ENCODE data around the gene RDM1.

Gene RDM1

DNA sequence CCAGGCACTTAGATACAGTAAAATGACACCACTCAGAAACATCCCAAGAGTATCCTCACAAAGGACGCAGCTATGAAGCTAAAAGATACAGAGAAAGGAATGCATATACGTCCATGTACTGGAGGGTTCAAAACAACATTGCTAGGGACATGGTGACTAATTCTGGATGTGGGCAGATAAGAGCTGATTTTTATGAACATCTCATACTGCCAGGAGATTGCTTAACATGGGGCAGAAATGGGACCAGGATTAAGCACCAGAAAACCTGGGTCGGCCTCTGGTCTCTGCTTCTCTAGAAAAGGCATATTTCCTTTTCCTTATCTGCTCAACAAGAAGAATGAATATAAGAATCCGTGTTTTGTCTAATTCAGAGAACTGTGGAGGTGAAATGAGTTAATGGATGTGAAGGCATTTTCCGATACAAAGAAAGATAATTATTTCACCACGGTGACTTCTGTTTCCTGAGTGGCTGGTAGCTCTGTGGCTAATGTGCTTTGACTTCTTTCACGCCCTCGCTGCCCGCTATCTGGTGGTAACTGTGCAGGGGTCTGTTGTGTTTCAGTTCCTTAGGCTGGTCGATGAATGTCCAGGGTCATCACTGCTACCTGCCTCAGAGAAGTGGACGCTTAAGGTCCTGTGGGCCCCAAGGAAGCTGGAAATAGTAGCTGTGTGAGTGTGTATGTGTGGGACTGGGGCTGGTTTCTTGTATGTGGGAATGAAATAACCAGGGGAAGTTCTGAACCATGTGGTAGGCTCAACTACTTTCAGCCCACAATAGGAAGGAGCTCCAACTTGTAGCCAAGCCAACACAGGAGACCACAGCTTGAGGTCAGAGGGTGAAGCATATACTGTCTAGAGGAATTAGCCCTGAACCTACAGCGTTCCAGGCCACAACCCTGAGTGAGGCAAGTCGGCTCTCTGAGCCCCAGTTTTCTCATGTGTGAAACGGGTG is 34.7 kb downstream of the RDM1 start:
- Histone ChIP-seq H3K36me3 (ENCODE audit: control insufficient read depth, insufficient read depth, low read length) (no peaks in the 10 kb centered on the region), H3K4me3 (replicated peaks; ENCODE audit: low read depth, low read length) (no peak overlapping the region), H3K27me3 (replicated peaks; ENCODE audit: control insufficient read depth, insufficient read depth, low read length) (no peaks in the 10 kb centered on the region)
- no peak for TF ChIP-seq CTCF (IDR thresholded peaks at IDR 0.05; ENCODE audit: insufficient read depth, low read length, poor library complexity, severe bottlenecking)
- peak; percentile 50 for DNase-seq (ENCODE audit: extremely low read depth, insufficient read length)

- DNase-seq (ENCODE audit: extremely low read depth, insufficient read length), result no peak
- TF ChIP-seq CTCF (IDR thresholded peaks at IDR 0.05; ENCODE audit: insufficient read depth, low read length, poor library complexity, severe bottlenecking), result no peak
- no peak overlapping the region for H3K4me3 ChIP-seq (replicated peaks; ENCODE audit: low read depth, low read length)
Measured at GRCh38 chr17:35894206-35894605, 36.4 kb downstream of the RDM1 start.

DNA sequence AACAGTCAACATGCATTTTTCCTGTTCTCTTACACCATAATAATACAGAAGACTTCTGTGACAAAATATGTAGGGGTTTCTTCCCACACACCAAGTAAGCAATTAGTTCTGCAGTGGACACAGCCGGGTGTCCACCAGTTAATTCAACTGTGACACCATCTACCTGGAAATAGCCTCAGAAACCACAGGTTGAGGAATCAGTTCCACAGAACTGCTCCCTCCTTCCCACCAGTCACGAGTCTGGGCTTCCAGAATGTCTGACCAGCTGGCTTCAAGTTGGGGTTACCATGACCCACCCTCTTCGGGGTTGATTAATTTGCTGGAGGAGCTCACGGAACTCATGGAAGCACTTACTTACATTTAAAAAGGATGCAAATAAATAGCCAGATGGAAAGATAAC is 36.8 kb downstream of the RDM1 start:
- no peaks in the 10 kb centered on the region for H3K27me3 ChIP-seq (replicated peaks; ENCODE audit: control insufficient read depth, insufficient read depth, low read length)
- TF ChIP-seq CTCF (IDR thresholded peaks at IDR 0.05; ENCODE audit: insufficient read depth, low read length, poor library complexity, severe bottlenecking), result no peak
- H3K4me3 ChIP-seq (replicated peaks; ENCODE audit: low read depth, low read length), result no peak overlapping the region
- no peaks in the 10 kb centered on the region for H3K36me3 ChIP-seq (ENCODE audit: control insufficient read depth, insufficient read depth, low read length)
- no peak for DNase-seq (ENCODE audit: extremely low read depth, insufficient read length)

More at GRCh38 chr17:35894206-35894605, 36.4 kb downstream of the RDM1 start:
- no peaks in the 10 kb centered on the region for H3K36me3 ChIP-seq (ENCODE audit: control insufficient read depth, insufficient read depth, low read length)
- no peaks in the 10 kb centered on the region for H3K27me3 ChIP-seq (replicated peaks; ENCODE audit: control insufficient read depth, insufficient read depth, low read length)

GRCh38 chr17:35892091-35893035 is 38.2 kb downstream of the RDM1 start:
- peak; percentile 48 for DNase-seq (ENCODE audit: extremely low read depth, insufficient read length)
- Histone ChIP-seq H3K27me3 (replicated peaks; ENCODE audit: control insufficient read depth, insufficient read depth, low read length) (no peaks in the 10 kb centered on the region), H3K36me3 (ENCODE audit: control insufficient read depth, insufficient read depth, low read length) (no peaks in the 10 kb centered on the region), H3K4me3 (replicated peaks; ENCODE audit: low read depth, low read length) (no peak overlapping the region)
- no peak for TF ChIP-seq CTCF (IDR thresholded peaks at IDR 0.05; ENCODE audit: insufficient read depth, low read length, poor library complexity, severe bottlenecking)

DNA sequence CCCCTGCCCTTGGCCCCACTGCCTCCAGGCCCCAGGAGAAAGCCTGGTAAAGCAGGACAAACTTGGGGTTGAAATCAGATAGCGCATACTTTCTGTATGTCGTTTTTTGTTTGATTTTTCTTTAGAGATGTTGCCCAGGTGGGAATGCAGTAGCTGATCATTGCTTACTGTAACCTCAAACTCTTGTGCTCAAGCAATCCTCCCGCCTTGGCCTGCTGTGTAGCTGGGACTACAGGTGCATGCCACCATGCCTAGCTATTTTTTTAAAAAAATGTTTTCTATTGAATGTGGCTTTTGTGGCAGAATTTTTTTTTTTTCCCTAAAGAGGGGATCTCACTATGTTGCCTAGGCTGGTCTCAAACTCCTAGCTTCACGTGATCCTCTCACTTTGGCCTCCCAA is 39.3 kb downstream of the RDM1 start:
- no peaks in the 10 kb centered on the region for H3K27me3 ChIP-seq (replicated peaks; ENCODE audit: control insufficient read depth, insufficient read depth, low read length)
- no peak for DNase-seq (ENCODE audit: extremely low read depth, insufficient read length)
- no peak overlapping the region for H3K4me3 ChIP-seq (replicated peaks; ENCODE audit: low read depth, low read length)
- no peak for TF ChIP-seq CTCF (IDR thresholded peaks at IDR 0.05; ENCODE audit: insufficient read depth, low read length, poor library complexity, severe bottlenecking)
- no peaks in the 10 kb centered on the region for H3K36me3 ChIP-seq (ENCODE audit: control insufficient read depth, insufficient read depth, low read length)

Measured in GM06990 (cell line).